Loucy (cell line): ENCODE data around the gene TBXT.
"Not testable (repeated sequence)": the region's sequence is repeated elsewhere in the genome, so short reads cannot be mapped to it uniquely, and the experiment has no call there.

Experiments used
- H2AFZ ChIP-seq: fragments of 200-600 bp; sonication (generic); 2 replicates; pipeline ENCODE4 v1.6.0; 2016; ENCODE audit warnings: antibody characterized with exemption, mild to moderate bottlenecking, low read length, moderate library complexity
- H3F3A ChIP-seq: fragments of 200-600 bp; 2 replicates; pipeline ENCODE4 v1.6.0; 2016; ENCODE audit warnings: antibody characterized with exemption, low read depth, mild to moderate bottlenecking
- H3K27me3 ChIP-seq: fragments of 200-600 bp; sonication (generic); 2 replicates; pipeline ENCODE4 v1.6.1; 2014; ENCODE audit warnings: low read length, mild to moderate bottlenecking; ENCODE audit not compliant: insufficient read depth, poor library complexity, severe bottlenecking
- H3K36me3 ChIP-seq: fragments of 200-600 bp; sonication (generic); 2 replicates; pipeline ENCODE4 v1.6.1; 2016; ENCODE audit warnings: low read length; ENCODE audit not compliant: insufficient read depth
- H3K4me1 ChIP-seq: fragments of 200-600 bp; sonication (generic); 2 replicates; pipeline ENCODE4 v1.5.1; 2014; ENCODE audit warnings: low read length, mild to moderate bottlenecking; ENCODE audit not compliant: insufficient read depth, poor library complexity, severe bottlenecking
- H3K4me2 ChIP-seq: fragments of 200-600 bp; sonication (generic); 2 replicates; pipeline ENCODE4 v1.6.0; 2014; ENCODE audit warnings: antibody characterized with exemption, low read length, low read depth, mild to moderate bottlenecking; ENCODE audit not compliant: poor library complexity, severe bottlenecking
- H3K4me3 ChIP-seq: fragments of 200-600 bp; sonication (generic); 2 replicates; pipeline ENCODE4 v1.5.1; 2014; ENCODE audit warnings: low read length, mild to moderate bottlenecking, mixed read lengths; ENCODE audit not compliant: poor library complexity, severe bottlenecking
- H3K79me2 ChIP-seq: fragments of 200-600 bp; sonication (generic); 2 replicates; pipeline ENCODE4 v1.6.1; 2014; ENCODE audit warnings: low read length; ENCODE audit not compliant: insufficient read depth
- H3K9ac ChIP-seq: fragments of 200-600 bp; sonication (generic); 2 replicates; pipeline ENCODE4 v1.6.0; 2014; ENCODE audit warnings: mild to moderate bottlenecking, low read depth, low read length, moderate library complexity; ENCODE audit not compliant: poor library complexity, severe bottlenecking
- H3K9me2 ChIP-seq: fragments of 200-600 bp; sonication (generic); replicated peaks from 2 replicates; pipeline ENCODE4 v1.6.1; 2016; ENCODE audit warnings: low read depth, low read length, mixed read lengths
- H3K9me3 ChIP-seq: fragments of 200-600 bp; sonication (generic); 2 replicates; pipeline ENCODE4 v1.6.1; 2014; ENCODE audit warnings: mild to moderate bottlenecking, antibody characterized with exemption, low read length, low read depth; ENCODE audit not compliant: insufficient read depth
- H4K20me1 ChIP-seq: fragments of 200-600 bp; sonication (generic); 2 replicates; pipeline ENCODE4 v1.6.0; 2014; ENCODE audit warnings: antibody characterized with exemption, low read length, mild to moderate bottlenecking; ENCODE audit not compliant: insufficient read depth, poor library complexity, severe bottlenecking
- CTCF ChIP-seq: fragments of 200-600 bp; sonication (generic); conservative IDR thresholded peaks from 2 replicates; pipeline ENCODE4 v1.5.1; 2014; ENCODE audit warnings: mild to moderate bottlenecking, antibody characterized with exemption, low read length
- EZH2phosphoT487 ChIP-seq: fragments of 200-600 bp; IDR thresholded peaks from 2 replicates; pipeline ENCODE4 v1.6.1; 2018; ENCODE audit warnings: antibody characterized with exemption, mild to moderate bottlenecking, moderate library complexity, borderline replicate concordance

Gene TBXT

GRCh38 chr6:166145751-166146150 lies 21.9 kb downstream of the TBXT start:
- Histone ChIP-seq H4K20me1 (no peaks in the 10 kb centered on the region), H3K4me3 (no peak overlapping the region), H2AFZ (no peak overlapping the region), H3K9me3 (0 out of 2 replicates have a peak, but pooled peaks cover 3% of the 10 kb centered on the region), H3K27me3 (no peaks in the 10 kb centered on the region), H3K4me2 (no peak overlapping the region), H3K9ac (no peak overlapping the region), H3K9me2 (no peaks in the 10 kb centered on the region), H3F3A (no peaks in the 10 kb centered on the region), H3K36me3 (no peaks in the 10 kb centered on the region), H3K4me1 (no peaks in the 10 kb centered on the region), H3K79me2 (no peaks in the 10 kb centered on the region)
- TF ChIP-seq EZH2phosphoT487 (no peak), CTCF (no peak)

GRCh38 chr6:166143011-166143410 lies 24.6 kb downstream of the TBXT start:
- TF ChIP-seq EZH2phosphoT487 = no peak
- TF ChIP-seq CTCF = no peak
- Histone ChIP-seq H3K79me2 (no peaks in the 10 kb centered on the region), H3K9me2 (no peaks in the 10 kb centered on the region), H3F3A (no peaks in the 10 kb centered on the region), H2AFZ (no peak overlapping the region), H3K9ac (no peak overlapping the region), H3K4me2 (no peak overlapping the region), H3K9me3 (no peaks in the 10 kb centered on the region), H4K20me1 (no peaks in the 10 kb centered on the region), H3K27me3 (no peaks in the 10 kb centered on the region), H3K4me1 (no peaks in the 10 kb centered on the region), H3K4me3 (no peak overlapping the region), H3K36me3 (no peaks in the 10 kb centered on the region)

- Histone ChIP-seq H3K4me3 (no peak overlapping the region), H3K27me3 (no peaks in the 10 kb centered on the region), H3K9me2 (no peaks in the 10 kb centered on the region), H3K9me3 (no peaks in the 10 kb centered on the region), H3K9ac (no peak overlapping the region), H2AFZ (no peak overlapping the region), H3K4me2 (no peak overlapping the region), H3K79me2 (no peaks in the 10 kb centered on the region), H3K4me1 (no peaks in the 10 kb centered on the region), H4K20me1 (no peaks in the 10 kb centered on the region), H3K36me3 (no peaks in the 10 kb centered on the region), H3F3A (no peaks in the 10 kb centered on the region)
- no peak for TF ChIP-seq EZH2phosphoT487
- no peak for TF ChIP-seq CTCF
These were observed 39.8 kb downstream of the TBXT start for GRCh38 chr6:166127624-166128472.

GRCh38 chr6:166123115-166123514 lies 44.5 kb downstream of the TBXT start:
- not testable (repeated sequence) for H3K79me2 ChIP-seq, H3F3A ChIP-seq, H3K4me1 ChIP-seq, H3K9ac ChIP-seq, H3K36me3 ChIP-seq, H4K20me1 ChIP-seq, H2AFZ ChIP-seq, H3K9me2 ChIP-seq, H3K4me2 ChIP-seq, H3K9me3 ChIP-seq, H3K4me3 ChIP-seq, H3K27me3 ChIP-seq
